CD4-positive, alpha-beta T cell treated with Interleukin-21 for 1 hour (primary cell): ENCODE data around the gene LEKR1.
"Not testable (repeated sequence)": the region's sequence is repeated elsewhere in the genome, so short reads cannot be mapped to it uniquely, and the experiment has no call there.

Source experiments
- DNase-seq: peaks from one replicate; pipeline ENCODE4 v3.0.0-alpha.2; 2020

The LEKR1 gene

DNA sequence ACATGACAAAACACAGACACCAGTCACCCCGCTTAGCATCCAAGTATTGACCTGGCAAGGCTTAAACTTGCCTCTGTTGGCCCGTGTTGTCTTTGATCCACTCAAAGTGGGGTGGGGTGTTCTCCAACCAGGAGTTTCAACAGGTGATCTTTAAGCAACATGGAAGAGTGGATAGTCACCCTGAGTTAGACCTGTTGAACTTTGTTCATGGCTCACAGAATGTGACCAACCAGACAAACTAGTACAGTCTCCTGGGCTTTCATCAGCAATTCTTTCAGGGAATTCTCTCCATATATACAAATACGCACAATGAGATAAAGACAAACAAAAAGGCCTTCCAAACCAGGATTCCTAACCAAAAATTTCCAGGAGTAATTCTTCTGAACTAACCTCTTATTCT is 11.9 kb downstream of the LEKR1 start:
- DNase-seq = no peak

DNA sequence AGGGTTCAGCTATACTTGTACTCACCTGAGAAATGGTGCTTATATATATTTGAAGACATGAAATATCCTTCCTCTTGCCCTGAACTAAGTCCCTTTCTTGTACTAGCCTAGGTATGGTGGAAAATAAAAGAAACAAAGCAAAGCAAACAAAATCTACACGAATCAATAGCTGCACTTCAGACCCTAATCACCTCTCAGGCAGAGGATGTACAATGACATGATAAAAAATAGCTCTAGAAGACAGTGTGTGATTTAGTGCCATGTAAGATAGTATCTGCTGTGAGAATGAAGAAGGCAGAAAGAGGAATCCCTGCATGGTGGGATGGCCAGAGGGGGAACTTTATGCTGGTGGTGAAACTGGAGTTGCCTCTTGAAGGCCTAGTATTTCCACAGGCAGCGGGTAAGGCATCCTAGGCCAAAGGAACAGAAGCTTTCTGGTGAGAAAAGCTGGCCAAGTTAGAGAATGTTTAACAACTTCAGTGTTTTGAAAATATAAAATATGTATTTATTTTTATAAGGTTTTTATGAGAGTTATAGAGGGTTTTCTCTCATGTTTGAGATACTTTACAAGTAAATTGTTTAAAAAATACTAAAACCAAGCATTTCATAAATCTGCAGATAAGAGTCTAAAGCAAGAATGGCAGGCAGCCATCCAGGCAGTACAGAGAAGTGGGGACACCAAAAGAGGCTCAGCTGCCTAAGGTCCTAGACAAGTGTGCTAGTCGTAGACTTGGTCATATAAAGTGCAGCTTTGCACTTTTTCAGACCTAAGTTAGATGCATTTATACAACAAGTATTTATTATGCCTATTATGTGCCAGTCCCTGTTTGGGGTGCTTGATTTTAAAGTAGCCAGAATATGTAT is 14.9 kb downstream of the LEKR1 start:
- no peak for DNase-seq

GRCh38 chr3:156843071-156843808 is 17.1 kb downstream of the LEKR1 start:
- DNase-seq = no peak

DNA sequence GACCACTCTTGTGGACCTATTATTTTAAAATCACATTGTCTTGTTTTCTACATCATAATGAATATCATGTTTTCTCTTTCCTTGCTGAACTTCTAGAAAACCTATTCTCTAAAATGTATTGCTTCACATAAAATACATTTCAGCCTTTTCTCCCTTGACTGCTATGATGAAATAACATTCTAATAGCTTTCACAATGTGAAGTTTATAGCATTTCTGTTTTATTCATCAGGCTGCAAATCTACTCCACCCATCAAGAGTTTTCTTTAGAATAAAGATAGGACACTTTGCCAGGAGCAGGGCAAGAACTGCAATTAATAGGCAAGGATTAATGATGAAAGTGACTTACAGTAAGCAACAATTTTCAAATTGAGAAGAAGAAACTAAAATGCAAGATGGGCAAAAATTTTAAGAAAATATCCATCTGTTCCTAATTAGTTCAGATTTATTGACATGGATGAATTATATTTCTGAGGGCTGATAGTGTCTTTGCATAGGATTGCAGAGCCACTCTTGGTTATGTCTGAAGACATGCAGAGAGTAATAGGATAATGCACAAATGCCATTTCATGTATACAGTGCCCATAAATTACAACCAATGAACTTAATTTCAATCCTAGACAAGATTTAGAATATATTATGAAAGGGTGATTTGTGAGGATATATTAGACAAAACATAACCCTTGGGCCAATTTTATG is 21.7 kb downstream of the LEKR1 start:
- no peak for DNase-seq

DNA sequence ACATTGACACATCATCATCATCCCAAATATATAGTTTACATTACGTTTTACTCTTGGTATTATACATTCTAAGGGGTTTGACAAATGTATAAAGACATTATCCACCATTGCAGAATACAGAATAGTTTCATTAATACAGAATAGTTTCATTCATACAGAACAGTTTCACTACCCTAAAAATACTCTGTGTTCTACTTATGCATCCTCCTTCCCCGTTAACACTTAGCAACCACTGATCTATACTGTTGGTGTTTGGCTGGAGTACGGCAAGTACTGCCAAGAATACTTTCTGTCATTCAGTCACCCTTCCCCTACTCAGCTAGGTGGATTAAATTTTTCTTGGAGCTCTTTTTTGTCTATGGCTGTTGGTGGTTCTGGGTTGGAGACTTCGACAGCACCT is 33.4 kb downstream of the LEKR1 start:
- no peak for DNase-seq

DNA sequence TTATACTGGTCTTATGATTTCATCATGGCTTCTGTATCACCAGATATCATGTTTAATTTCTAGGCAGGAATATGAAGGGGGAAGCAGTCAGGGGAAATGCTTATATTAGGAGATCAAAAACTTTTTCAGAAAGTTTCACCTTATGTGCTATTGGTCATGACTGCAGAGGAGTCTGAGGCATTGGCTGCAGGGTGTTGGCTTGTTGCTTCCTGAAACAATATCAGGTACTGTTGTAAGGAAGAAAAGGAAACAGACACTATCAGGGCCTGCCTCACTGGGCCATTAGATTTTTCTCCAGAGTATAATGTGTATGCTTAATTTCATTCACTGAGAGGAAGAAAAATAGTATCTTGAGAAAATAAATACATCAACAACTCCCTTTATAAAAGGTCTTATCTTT is 34.7 kb downstream of the LEKR1 start:
- no peak for DNase-seq

DNA sequence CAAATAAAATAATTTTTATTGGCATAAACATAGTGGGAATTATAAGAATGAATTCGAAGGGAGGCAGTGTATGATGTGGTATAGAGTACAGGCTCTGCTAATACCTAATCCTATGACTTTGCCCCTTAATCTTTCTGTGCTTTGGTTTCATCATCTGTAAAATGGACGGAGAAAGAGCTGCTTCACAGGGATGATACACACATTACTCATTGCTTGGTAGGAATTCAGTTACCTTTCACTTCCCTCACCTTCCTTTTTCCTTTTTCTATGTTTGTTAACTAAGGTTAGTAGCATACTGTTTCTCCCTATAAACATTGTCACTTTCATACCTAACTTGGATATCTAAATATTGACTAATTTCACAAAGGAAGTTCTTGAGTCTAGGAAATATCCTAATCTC is 36.2 kb downstream of the LEKR1 start:
- no peak for DNase-seq

DNA sequence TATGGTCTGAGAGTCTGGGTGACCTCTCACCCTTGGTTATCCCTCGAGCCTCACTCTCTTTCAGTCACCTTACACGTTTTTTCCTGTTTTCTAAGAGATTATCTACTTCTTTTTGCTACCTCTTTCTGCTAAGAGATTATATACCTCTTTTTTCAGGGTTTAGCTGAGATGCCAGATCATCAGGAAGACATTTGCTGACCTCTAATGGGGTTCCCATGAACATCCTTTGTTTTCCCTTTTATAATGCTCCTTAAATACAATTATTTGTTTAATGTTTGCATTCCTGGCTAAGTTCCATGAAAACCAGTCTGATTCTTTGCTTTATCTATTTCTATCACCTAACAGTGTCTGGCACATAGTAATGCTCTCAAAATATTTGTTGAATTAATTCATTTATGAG is 39.6 kb downstream of the LEKR1 start:
- no peak for DNase-seq

DNA sequence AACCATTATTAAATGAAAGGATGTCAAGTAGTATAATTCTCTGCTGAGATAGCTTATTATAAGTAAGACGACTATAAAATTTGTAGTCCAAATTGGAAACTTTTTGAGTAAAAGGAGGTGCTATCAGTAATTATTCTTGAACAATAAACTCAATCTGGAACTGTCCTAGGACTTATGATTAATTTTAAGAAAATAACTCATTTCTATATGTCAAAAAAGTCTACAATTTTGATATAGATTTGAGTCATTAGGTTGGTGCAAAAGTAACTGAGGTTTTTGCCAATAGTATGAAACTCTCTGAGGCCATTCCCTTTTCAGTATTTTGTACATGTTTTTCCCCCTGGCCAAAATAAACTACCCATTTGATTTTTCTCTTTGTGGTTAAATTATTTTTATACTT is 41.0 kb downstream of the LEKR1 start:
- no peak for DNase-seq

DNA sequence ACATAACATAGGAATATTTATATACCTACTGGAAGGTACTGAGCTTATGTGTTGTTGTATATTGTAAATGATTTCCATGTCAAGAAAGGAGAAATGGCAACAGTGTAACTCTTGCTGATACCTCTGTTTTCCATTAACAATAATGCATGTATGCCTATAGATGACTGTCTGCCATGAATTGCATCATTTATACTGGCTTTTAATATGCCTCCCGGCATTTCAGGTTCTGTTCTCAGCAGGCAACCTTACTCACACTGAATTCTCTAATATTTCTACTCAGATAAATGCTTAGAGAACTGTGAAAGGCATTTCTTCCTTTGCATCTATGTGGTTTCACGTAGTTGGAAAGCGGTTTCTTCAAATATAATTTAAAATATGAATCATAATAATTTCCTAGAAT is 41.8 kb downstream of the LEKR1 start:
- no peak for DNase-seq

GRCh38 chr3:156873906-156874305 is 47.8 kb downstream of the LEKR1 start:
- no peak for DNase-seq

- not testable (repeated sequence) for DNase-seq
These were observed 53.3 kb downstream of the LEKR1 start for GRCh38 chr3:156879491-156879890.

- no peak for DNase-seq
These were observed 59.6 kb downstream of the LEKR1 start for GRCh38 chr3:156885761-156886160.

- DNase-seq = no peak
These were observed 62.0 kb downstream of the LEKR1 start for GRCh38 chr3:156888176-156888575.

DNA sequence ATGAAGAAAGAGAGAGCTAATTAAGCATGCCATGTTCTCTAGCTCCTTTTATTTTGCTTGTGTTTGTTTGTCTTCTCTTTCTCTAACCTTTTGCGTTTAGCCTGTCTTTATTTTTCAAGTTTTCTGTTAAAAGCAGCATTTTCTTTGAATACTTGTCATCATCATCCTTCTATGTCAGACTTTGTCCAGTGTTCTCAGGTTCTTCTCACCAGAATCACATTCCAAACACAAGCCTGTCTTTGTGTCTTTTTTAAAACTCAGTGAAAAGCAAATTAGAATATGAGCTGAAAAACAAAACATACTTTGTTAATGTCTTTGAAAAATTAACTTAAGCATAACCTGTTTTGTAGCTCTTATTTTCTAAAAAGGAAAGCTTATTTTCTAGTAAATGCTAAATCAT is 62.4 kb downstream of the LEKR1 start:
- no peak for DNase-seq

DNA sequence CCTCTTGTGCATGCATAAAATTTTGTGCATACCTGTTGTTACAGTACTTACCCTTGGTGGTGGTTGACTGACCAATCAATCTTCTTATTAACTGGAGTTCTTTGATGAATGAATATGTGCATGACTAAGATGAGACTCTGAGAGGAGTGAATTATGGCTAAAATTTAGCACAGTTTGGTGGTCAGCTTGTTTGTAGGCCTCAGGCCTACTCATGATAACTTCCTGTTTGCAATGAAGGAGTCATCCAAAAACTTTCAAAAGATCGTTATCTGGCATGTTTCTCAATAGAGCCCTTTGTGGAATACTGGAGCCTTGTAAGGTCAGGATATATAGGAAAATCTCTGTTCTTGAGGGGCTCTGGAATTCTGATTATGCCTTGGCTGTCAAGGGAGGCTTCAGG is 66.5 kb downstream of the LEKR1 start:
- DNase-seq = no peak

DNA sequence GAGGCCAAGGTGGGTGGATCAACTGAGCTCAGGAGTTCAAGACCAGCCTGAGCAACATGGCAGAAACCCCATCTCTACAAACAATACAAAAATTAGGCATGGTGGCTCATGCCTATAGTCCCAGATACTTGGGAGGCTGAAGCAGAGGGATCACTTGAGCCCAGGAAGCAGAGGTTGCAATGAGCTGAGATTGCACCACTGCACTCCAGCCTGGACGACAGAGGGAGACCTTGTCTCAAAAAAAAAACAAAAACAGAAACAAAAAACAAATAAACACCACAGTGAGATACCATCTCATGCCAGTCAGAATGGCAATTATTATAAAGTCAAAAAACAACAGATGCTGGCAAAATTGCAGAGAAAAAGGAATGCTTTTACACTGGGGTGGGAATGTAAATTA is 69.2 kb downstream of the LEKR1 start:
- DNase-seq = not testable (repeated sequence)

DNA sequence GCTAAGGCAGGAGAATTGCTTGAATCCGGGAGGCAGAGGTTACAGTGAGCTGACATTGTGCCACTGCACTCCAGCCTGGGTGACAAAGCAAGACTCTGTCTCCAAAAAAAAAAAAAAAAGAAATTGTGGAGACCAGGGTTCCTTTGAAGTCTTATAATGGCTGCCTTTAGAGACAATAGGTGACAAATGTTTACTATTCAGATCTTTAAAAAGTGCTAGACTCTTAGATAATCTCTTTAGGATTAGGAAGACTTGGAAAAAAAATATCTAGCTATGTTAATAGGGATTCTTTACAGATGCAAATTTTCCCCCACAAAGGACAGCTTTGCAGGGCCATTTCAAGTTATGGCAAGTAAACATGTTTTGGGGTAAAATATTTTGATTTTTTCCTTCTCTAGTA is 71.7 kb downstream of the LEKR1 start:
- DNase-seq = not testable (repeated sequence)

- DNase-seq = no peak
These were observed 72.2 kb downstream of the LEKR1 start for GRCh38 chr3:156898296-156898880.

DNA sequence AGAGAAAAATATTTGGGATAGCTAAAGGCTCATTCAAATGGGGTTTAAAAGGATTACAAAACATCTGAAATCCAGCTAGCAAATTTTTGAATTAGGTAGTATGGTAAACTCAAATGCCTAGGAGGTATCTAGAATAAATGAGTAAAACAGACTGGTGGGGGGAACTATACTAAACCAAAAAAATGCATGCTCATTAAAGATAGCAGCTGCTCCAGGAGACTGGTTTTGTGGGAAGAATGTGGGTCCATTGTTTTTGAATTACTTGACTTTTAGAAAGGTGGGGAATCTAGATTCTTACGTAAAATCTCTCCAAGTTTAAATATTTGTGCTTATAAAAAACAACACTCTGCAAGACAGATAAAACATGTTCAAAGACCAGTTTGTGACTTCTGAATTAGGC is 73.8 kb downstream of the LEKR1 start:
- no peak for DNase-seq

DNA sequence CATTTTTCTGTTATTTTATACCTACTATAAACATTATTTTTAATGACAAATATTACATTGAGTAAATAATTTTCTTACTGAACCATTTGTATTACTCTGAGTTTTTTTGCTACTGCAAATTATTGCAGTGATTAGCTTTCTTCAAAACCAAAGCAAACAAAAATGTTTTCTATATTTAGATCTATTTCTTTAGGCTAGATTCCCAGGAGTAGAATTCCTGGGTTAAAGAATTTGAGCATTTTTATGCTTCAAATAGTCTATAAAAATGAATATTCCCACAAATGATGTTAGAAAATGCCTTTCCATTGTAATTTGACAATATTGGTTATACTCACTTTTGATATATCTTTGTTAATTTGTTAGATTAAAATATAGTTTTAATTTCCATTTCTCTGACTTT is 76.8 kb downstream of the LEKR1 start:
- DNase-seq = no peak

DNA sequence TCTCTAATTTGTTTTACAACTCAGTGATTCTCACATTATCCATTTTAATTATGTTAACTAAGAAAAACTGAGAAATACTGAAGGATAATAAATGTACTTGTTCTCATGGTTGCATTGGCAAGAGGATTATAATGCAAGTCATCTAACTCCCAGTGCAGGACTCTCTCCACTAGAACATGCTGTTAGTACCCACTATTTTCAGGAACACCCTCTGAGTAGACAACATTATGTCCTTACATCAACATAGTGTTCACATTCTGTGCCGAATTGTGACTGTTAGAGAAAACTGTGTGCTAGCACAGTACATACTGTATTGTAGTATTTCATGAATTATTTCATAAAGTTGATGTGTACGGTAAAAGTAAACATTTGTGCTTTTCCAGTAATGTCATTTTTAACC is 80.1 kb downstream of the LEKR1 start:
- DNase-seq = no peak

DNA sequence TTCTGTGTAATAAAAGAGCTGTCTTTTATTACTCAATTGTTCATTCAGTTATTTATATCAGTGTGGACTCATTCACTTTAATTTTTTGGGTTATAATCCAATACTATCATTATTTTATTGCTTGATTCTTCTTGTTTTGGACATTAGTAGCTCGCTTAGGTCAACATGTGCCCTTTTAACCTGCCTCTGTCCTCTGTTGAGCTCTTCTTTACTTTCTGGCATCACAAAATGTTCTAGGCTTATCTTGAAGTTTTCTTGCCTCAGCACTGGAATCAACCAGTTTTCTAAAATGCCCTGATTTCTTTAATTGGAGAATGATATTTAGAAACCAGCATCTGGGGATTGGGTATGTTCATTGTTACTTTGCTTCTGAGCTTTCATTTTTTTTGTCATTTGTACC is 82.2 kb downstream of the LEKR1 start:
- DNase-seq = no peak
